Endothelial cell of umbilical vein (primary cell): ENCODE results near the gene UVRAG. TPM values are rescaled to one million over a fixed set of nuclear protein-coding genes. Genes with fewer than 3 reads are reported as not detected.

Source experiments
- BruUV-seq: library from RNA; stranded (reverse); fragments of 400-500 nt; replicated peaks from 2 replicates; lab custom pipeline; 2021; lab: Mats Ljungman, UMichigan
- CTCF ChIA-PET: fragments of 300-600, 350-600 bp; sonication (Branson Sonifier 250); formaldehyde crosslinking; loops from one replicate; lab custom pipeline; 2021; ENCODE audit warnings: antibody characterized with exemption, inconsistent platforms; lab: Charles Lee
- POLR2A ChIA-PET: fragments of 300-600, 350-600 bp; sonication (Branson Sonifier 250); formaldehyde crosslinking; loops from one replicate; lab custom pipeline; 2021; ENCODE audit warnings: antibody characterized with exemption, inconsistent platforms; lab: Charles Lee
- DNase-seq: peaks from one replicate; pipeline ENCODE4 v3.0.0-alpha.2; 2011; ENCODE audit warnings: low read depth, low spot score
- FAIRE-seq: peaks from 2 replicates; lab custom pipeline; 2011; peaks lifted over from hg19 to GRCh38; lab: Jason Lieb, UNC
- H2AFZ ChIP-seq: 2 replicates; pipeline ENCODE4 v1.6.0; 2012; ENCODE audit warnings: low read depth, low read length, control low read depth, inconsistent platforms
- H3K27ac ChIP-seq: 2 replicates; pipeline ENCODE4 v1.5.1; 2011; ENCODE audit warnings: low read depth, mild to moderate bottlenecking, control low read depth, low read length, moderate library complexity; ENCODE audit not compliant: insufficient read depth
- H3K27me3 ChIP-seq, 2 experiments: 2 replicates each; pipeline versions ENCODE4 v1.6.0 to v1.6.1; 2011; ENCODE audit warnings: low read length in 2 of 2, mixed read lengths in 1 of 2; ENCODE audit not compliant: control insufficient read depth in 2 of 2, insufficient read depth in 2 of 2
- H3K36me3 ChIP-seq, 2 experiments: 2 replicates in 1 of 2; 3 replicates in 1 of 2; pipeline ENCODE4 v1.5.1; 2011; ENCODE audit warnings: low read length in 2 of 2, mild to moderate bottlenecking in 1 of 2, moderate library complexity in 1 of 2; ENCODE audit not compliant: control insufficient read depth in 2 of 2, insufficient read depth in 2 of 2; ENCODE audit errors: extremely low read depth in 1 of 2
- H3K4me1 ChIP-seq: 3 replicates; pipeline ENCODE4 v1.5.1; 2011; ENCODE audit warnings: mild to moderate bottlenecking, low read length; ENCODE audit not compliant: control insufficient read depth, insufficient read depth; ENCODE audit errors: extremely low read depth
- H3K4me2 ChIP-seq: 2 replicates; pipeline ENCODE4 v1.6.1; 2011; ENCODE audit warnings: low read length, control low read depth, mixed read lengths; ENCODE audit not compliant: insufficient read depth
- H3K4me3 ChIP-seq, 3 experiments: fragments of 200-600 bp in 1 of 3; sonication (generic), shearing (Covaris generic) in 1 of 3; replicated peaks in 1 of 3; 2 replicates each; pipeline ENCODE4 v1.5.1; 2011 to 2016; ENCODE audit warnings: control low read depth in 3 of 3, low read length in 3 of 3, mild to moderate bottlenecking in 2 of 3, inconsistent platforms in 1 of 3, low read depth in 1 of 3, moderate library complexity in 1 of 3; ENCODE audit not compliant: insufficient read depth in 1 of 3
- H3K79me2 ChIP-seq: 2 replicates; pipeline ENCODE4 v1.6.0; 2012; ENCODE audit warnings: low read length, inconsistent platforms; ENCODE audit not compliant: control insufficient read depth, insufficient read depth
- H3K9ac ChIP-seq: replicated peaks from 2 replicates; pipeline ENCODE3; 2011; ENCODE audit warnings: low read length, control low read depth; ENCODE audit not compliant: insufficient read depth; ENCODE audit errors: extremely low read depth
- H3K9me1 ChIP-seq: replicated peaks from 3 replicates; pipeline ENCODE4 v1.6.0; 2011; ENCODE audit warnings: mild to moderate bottlenecking, low read length; ENCODE audit not compliant: control insufficient read depth, insufficient read depth; ENCODE audit errors: extremely low read depth
- H3K9me3 ChIP-seq: replicated peaks from 2 replicates; pipeline ENCODE4 v1.5.1; 2012; ENCODE audit warnings: low read length, inconsistent platforms; ENCODE audit not compliant: control insufficient read depth, insufficient read depth
- H4K20me1 ChIP-seq: replicated peaks from 2 replicates; pipeline ENCODE3; 2011; ENCODE audit warnings: mild to moderate bottlenecking, low read length; ENCODE audit not compliant: control insufficient read depth, insufficient read depth; ENCODE audit errors: extremely low read depth
- CTCF ChIP-seq, 2 donors: IDR thresholded peaks; 1 replicate in 1 of 2; 2 replicates in 1 of 2; pipeline ENCODE4 v1.5.1; 2011; ENCODE audit warnings: low read length in 2 of 2, mild to moderate bottlenecking in 2 of 2, moderate library complexity in 2 of 2, control low read depth in 1 of 2, inconsistent platforms in 1 of 2, low read depth in 1 of 2; ENCODE audit not compliant: insufficient read depth in 1 of 2; ENCODE audit errors: extremely low read depth in 1 of 2
- FOS ChIP-seq: IDR thresholded peaks from 2 replicates; pipeline ENCODE4 v1.6.1; 2011; ENCODE audit warnings: mild to moderate bottlenecking, low read length, moderate library complexity, borderline replicate concordance; ENCODE audit not compliant: insufficient read depth
- JUN ChIP-seq: IDR thresholded peaks from 2 replicates; pipeline ENCODE4 v1.6.1; 2011; ENCODE audit warnings: borderline replicate concordance, low read depth; ENCODE audit not compliant: insufficient read length, insufficient read depth
- dilution Hi-C: fragments of 300-500 bp; cut with MboI; formaldehyde crosslinking; loops from one replicate; pipeline ENCODE4 v1.15.0; 2019; ENCODE audit warnings: low sequenced_read_pairs; ENCODE audit not compliant: extremely low pct_ligation_motif_present
- intact Hi-C: fragments of 100-400 bp; cut with micrococcal nuclease; formaldehyde crosslinking; loops from one replicate; pipeline ENCODE4 v1.10.0; 2022
- polyA plus RNA-seq, 4 experiments: library from polyadenylated mRNA; depleted of rRNA in 3 of 4; stranded (reverse) in 3 of 4; unstranded in 1 of 4; fragments of >200 nt; gene quantifications; 2 replicates each; pipeline versions ENCODE4 v1.2.1 to v1.2.3, GENCODE V29; 2011 to 2012; ENCODE audit warnings: missing spikeins in 1 of 4
- total RNA-seq: library from RNA; stranded (reverse); gene quantifications from 2 replicates; pipeline ENCODE4 v1.2.3, GENCODE V29; 2021
- TF ChIP-seq, protein P1 (sequence below): IDR thresholded peaks from 2 replicates; pipeline ENCODE4 v1.6.1; 2011; ENCODE audit not compliant: insufficient read depth, insufficient read length

UVRAG gene
- total and polyA plus RNA-seq, 2 donors (not counting 3 experiments of a cell fraction or from before 2014, with no cell fraction given), result 21.2 to 65.6 TPM

DNA sequence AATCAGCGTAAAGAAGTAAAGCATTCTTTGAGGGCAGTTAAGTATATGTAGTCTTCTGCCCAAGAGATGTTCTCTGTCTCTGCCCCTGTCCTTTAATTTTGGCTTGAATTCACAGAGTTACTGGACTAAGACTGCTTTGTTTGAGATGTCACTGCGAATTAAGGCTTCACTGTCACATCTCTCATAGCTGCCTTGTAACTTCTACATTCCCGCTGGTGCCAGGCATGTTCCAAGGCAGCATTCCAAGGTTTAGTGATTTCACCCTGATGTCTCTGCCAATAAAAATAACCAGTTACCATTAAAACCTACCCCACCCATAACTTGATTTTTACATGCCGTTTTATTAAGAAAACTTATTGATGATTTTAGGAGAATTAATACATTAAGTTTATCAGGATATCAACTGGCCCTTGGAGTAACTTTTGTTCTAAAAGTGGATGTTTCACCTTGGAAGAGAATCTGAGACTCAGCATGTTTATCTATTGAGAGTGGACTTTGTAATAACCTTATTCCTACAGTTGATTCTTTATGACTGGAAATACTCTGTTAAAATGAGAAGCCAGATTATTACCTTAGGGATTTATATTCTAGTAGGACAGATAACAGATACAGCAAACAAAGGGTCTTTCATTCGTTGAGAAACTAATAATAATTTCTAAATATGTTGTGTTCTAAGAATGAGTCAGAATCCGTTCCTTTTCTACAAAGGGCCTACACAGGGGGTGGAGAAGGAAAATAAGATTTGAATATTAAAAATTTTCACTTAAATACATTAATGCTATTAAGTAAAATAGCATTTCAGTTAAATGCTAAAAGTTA lies 110.2 kb downstream of the UVRAG start:
- BruUV-seq, result no TSS peak
- DNase-seq, result peak; percentile 64
- ChIA-PET CTCF (interaction anchor here (0.8 to 1.9 kb wide), 2 partner anchors 10 to 24 kb away, joined by 3 to 6 read pairs; no protein-coding TSS in a partner anchor), POLR2A (no interaction called here)
- Histone ChIP-seq H3K4me2 (peak overlapping the region; percentile 53), H3K9me3 (no peaks in the 10 kb centered on the region), H3K9ac (no peak overlapping the region), H2AFZ (no peak overlapping the region), H3K36me3 (no peaks in the 10 kb centered on the region), H3K4me1 (peaks cover 17% of the 10 kb centered on the region), H3K4me3 (peak overlapping the region in 1 of 3 experiments; percentile 8), H4K20me1 (peaks cover 8% of the 10 kb centered on the region), H3K79me2 (peaks cover 38% of the 10 kb centered on the region), H3K9me1 (peaks cover 6% of the 10 kb centered on the region), H3K27ac (peak overlapping the region; percentile 24), H3K27me3 (no peaks in the 10 kb centered on the region)
- TF ChIP-seq FOS, result peak; percentile 46
- TF ChIP-seq, protein P1, sequence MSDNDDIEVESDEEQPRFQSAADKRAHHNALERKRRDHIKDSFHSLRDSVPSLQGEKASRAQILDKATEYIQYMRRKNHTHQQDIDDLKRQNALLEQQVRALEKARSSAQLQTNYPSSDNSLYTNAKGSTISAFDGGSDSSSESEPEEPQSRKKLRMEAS, result no peak
- TF ChIP-seq JUN, result no peak
- TF ChIP-seq CTCF (IDR thresholded peaks at IDR 0.05; ENCODE audit: extremely low read depth in 1 of 2, insufficient read depth in 1 of 2, low read depth in 1 of 2, low read length in 2 of 2), result no peak
- peak; percentile 43 for FAIRE-seq
- dilution Hi-C loops (no loop called here), intact Hi-C loops (loop anchor here (5.0 kb wide), 1 partner anchor 107 kb away; no protein-coding TSS in a partner anchor)
